AG04450 (cell line): Measurements from ENCODE around the gene RAB10. TPM values are rescaled to one million over a fixed set of nuclear protein-coding genes. Genes with fewer than 3 reads are reported as not detected.
"Not testable (repeated sequence)": the region's sequence is repeated elsewhere in the genome, so short reads cannot be mapped to it uniquely, and the experiment has no call there.

Source experiments
- CTCF ChIA-PET: fragments of 300-600, 350-600 bp; formaldehyde crosslinking; extraction: SDS; loops from one replicate; lab custom pipeline; 2022; ENCODE audit warnings: antibody characterized with exemption, inconsistent platforms; lab: Charles Lee
- POLR2A ChIA-PET: fragments of 350-600 bp; formaldehyde crosslinking; extraction: SDS; loops from one replicate; lab custom pipeline; 2021; ENCODE audit warnings: antibody characterized with exemption, inconsistent platforms; lab: Yijun Ruan, JAX
- DNase-seq: peaks from one replicate; pipeline ENCODE4 v3.0.0-alpha.2; 2011; ENCODE audit warnings: low read depth, low spot score
- H3K27ac ChIP-seq: one replicate; pipeline ENCODE4 v1.5.1; 2012; ENCODE audit warnings: low read depth, low read length, control low read depth
- H3K27me3 ChIP-seq: one replicate; pipeline ENCODE4 v1.6.0; 2012; ENCODE audit warnings: low read length; ENCODE audit not compliant: control insufficient read depth, insufficient read depth
- H3K4me3 ChIP-seq: 2 replicates; pipeline ENCODE4 v1.5.1; 2011; ENCODE audit warnings: mild to moderate bottlenecking, low read depth, low read length, control low read depth
- H3K9me3 ChIP-seq: 2 replicates; pipeline ENCODE4 v1.5.1; 2012; ENCODE audit warnings: low read length; ENCODE audit not compliant: control insufficient read depth, insufficient read depth
- polyA plus RNA-seq: library from polyadenylated mRNA; depleted of rRNA; stranded (reverse); fragments of >200 nt; gene quantifications from 2 replicates; pipeline ENCODE4 v1.2.3, GENCODE V29; 2011
- TF ChIP-seq, protein P1 (sequence below): IDR thresholded peaks from 2 replicates; pipeline ENCODE4 v1.5.1; 2011; ENCODE audit warnings: low read depth, low read length, control low read depth, inconsistent platforms

RAB10 gene
- polyA plus RNA-seq, 1 experiment = 178 TPM

- DNase-seq = no peak
- POLR2A ChIA-PET = interaction anchor here (0.6 kb wide), 1 partner anchor 239 kb away, joined by 3 read pairs; no protein-coding TSS in a partner anchor
These were observed 17.7 kb upstream of the RAB10 start for GRCh38 chr2:26016012-26016705.

DNA sequence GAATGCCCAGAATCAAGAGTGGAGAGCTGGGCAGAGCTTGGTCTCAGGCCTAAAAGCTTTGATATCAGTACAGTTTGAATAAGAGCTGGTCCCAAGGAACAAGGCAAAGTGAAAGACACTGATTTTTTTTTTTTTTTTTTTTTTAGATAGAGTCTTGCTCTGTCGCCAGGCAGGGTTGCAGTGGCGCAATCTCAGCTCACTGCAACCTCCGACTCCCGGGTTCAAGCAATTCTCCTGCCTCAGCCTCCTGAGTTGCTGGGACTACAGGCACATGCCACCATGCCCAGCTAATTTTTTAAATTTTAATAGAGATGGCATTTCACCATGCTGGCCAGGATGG is 17.2 kb upstream of the RAB10 start:
- DNase-seq, H3K9me3 ChIP-seq, H3K27me3 ChIP-seq, H3K4me3 ChIP-seq, H3K27ac ChIP-seq: not testable (repeated sequence)
- CTCF ChIA-PET = interaction anchor here (0.7 kb wide), 1 partner anchor 165 kb away, joined by 3 read pairs; no protein-coding TSS in a partner anchor
- POLR2A ChIA-PET = interaction anchor here (0.6 kb wide), 1 partner anchor 239 kb away, joined by 3 read pairs; no protein-coding TSS in a partner anchor

More at GRCh38 chr2:26016012-26016705, 17.7 kb upstream of the RAB10 start:
- TF ChIP-seq, protein P1, sequence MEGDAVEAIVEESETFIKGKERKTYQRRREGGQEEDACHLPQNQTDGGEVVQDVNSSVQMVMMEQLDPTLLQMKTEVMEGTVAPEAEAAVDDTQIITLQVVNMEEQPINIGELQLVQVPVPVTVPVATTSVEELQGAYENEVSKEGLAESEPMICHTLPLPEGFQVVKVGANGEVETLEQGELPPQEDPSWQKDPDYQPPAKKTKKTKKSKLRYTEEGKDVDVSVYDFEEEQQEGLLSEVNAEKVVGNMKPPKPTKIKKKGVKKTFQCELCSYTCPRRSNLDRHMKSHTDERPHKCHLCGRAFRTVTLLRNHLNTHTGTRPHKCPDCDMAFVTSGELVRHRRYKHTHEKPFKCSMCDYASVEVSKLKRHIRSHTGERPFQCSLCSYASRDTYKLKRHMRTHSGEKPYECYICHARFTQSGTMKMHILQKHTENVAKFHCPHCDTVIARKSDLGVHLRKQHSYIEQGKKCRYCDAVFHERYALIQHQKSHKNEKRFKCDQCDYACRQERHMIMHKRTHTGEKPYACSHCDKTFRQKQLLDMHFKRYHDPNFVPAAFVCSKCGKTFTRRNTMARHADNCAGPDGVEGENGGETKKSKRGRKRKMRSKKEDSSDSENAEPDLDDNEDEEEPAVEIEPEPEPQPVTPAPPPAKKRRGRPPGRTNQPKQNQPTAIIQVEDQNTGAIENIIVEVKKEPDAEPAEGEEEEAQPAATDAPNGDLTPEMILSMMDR = no peak
- no peaks in the 10 kb centered on the region for H3K27me3 ChIP-seq
- CTCF ChIA-PET = interaction anchor here (1.3 kb wide), 1 partner anchor 65 kb away, joined by 3 read pairs; no protein-coding TSS in a partner anchor
- no peaks in the 10 kb centered on the region for H3K9me3 ChIP-seq
- no peak overlapping the region for H3K27ac ChIP-seq
- H3K4me3 ChIP-seq = no peak overlapping the region

GRCh38 chr2:26017464-26018183 is 16.3 kb upstream of the RAB10 start:
- TF ChIP-seq, protein P1 = no peak
- DNase-seq = no peak
- POLR2A ChIA-PET = interaction anchor here (1.7 kb wide), 1 partner anchor 16 kb away, joined by 6 read pairs; the partner anchor contains the start of gene RAB10
- Histone ChIP-seq H3K27ac (peak overlapping the region; percentile 77), H3K4me3 (no peak overlapping the region), H3K27me3 (no peaks in the 10 kb centered on the region), H3K9me3 (no peaks in the 10 kb centered on the region)
- CTCF ChIA-PET = interaction anchor here (0.7 to 1.3 kb wide), 3 partner anchors 16 to 166 kb away, joined by 3 to 6 read pairs (median 3); partner anchors contain the start of gene RAB10

GRCh38 chr2:26018184-26019055 is 15.5 kb upstream of the RAB10 start:
- H3K27me3 ChIP-seq = no peaks in the 10 kb centered on the region
- ChIA-PET POLR2A (interaction anchor here (1.7 kb wide), 1 partner anchor 15 kb away, joined by 6 read pairs; the partner anchor contains the start of gene RAB10), CTCF (interaction anchor here (1.3 kb wide), 1 partner anchor 18 kb away, joined by 6 read pairs; no protein-coding TSS in a partner anchor)
- peak; percentile 59 for DNase-seq
- no peak overlapping the region for H3K4me3 ChIP-seq
- no peaks in the 10 kb centered on the region for H3K9me3 ChIP-seq
- peak overlapping the region; percentile 77 for H3K27ac ChIP-seq
- TF ChIP-seq, protein P1 = no peak

- Histone ChIP-seq H3K4me3 (no peak overlapping the region), H3K27ac (no peak overlapping the region), H3K9me3 (no peaks in the 10 kb centered on the region), H3K27me3 (no peaks in the 10 kb centered on the region)
- DNase-seq = no peak
- ChIA-PET POLR2A (interaction anchor here (1.2 kb wide), 1 partner anchor 13 kb away, joined by 3 read pairs; no protein-coding TSS in a partner anchor), CTCF (no interaction called here)
- TF ChIP-seq, protein P1 = no peak
These were observed 13.6 kb upstream of the RAB10 start for GRCh38 chr2:26020231-26020640.
